Stimulated activated CD8-positive, alpha-beta memory T cell treated with anti-CD3 and anti-CD28 coated beads, Interleukin-12 subunit alpha, Interleukin-12 subunit beta, amount 100 ng/mL, for 24 hours (primary cell): Measurements from ENCODE around the gene ACTN1.
A peak's percentile ranks its signal among the peaks of the same experiment; 100 is the strongest.

ENCODE experiments used
- DNase-seq: peaks from one replicate; pipeline ENCODE4 v3.0.0-alpha.2; 2020; ENCODE audit errors: extremely low read depth

ACTN1 gene

DNA sequence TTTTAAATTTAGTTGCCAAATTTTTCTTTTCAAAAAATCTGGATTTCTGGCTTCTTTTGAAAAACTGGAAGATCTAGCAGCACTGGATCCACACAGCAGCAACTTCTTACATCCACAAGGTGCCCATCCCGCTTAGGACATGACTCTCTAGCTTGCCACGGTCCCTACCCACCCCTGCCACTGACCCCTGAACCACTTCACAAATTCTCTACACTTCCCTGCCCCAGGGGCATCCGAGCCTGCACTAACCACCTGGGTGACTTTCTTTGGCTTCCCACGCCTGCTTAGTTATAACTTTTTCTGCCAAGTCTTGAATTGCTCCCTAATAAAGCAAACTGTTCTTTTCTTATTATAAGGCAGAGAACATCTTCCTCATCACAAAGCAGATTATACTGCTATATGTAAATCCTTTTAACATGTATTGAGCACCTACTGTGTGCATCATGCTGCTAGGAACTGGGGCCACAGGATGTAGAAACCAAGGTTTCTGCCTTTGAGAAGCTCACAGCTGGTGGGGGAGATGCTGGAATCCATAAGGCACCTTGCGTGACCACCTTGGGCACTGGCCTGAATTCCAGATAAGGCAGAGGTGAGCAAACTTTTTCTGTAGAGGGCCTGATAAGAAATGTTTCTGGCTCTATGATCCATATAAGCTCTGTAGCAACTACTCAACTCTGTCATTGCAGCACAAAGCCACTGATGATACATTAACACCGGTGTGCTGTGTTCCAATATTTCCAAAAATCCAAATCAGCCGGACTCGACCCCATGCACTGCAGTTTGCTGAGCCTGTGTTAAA is 59.8 kb downstream of the ACTN1 start:
- DNase-seq = no peak

DNA sequence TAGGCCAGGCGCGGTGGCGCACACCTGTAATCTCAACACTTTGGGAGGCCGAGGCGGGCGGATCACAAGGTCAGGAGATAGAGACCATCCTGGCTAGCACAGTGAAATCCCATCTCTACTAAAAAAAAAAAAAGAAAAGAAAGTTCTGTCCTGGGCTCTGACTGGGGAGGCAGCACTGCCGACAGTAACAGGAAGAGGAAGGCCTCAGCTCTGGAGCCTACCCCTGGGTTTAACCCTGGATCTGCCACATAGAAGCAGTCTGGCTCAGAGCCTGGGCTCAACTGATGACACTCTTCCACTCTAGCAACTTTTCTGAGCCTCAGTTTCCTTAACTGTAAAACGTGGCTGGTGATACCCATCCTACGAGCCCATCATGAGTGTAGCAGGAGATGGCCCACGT is 60.5 kb downstream of the ACTN1 start:
- no peak for DNase-seq

DNA sequence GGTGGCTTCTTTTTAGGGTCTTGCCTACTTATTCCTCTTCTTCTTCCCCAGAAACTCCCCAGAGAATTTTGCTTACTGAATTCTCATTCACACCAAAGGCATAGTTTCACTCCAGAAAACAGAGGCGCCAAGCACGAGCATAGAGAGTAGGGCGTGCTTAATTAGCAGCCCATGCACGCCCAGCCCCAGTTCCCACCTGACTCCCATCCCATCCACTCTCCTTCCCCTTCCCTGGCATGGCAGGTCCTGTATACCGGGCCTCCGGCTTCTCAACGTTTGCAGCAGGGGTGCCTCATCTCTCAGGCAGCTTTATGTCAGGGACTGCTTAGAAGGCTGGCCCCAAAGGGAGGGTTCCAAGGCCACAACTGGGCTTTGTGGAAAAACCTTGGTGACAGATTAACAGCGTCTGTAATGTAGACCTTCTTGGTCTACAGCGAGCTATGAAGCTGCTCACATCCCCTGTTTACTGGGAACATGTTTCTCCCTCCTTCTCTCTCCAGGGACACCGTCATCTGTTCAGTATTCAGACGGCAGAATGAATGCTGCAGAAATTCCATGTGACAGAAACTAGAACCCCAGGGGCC is 62.7 kb downstream of the ACTN1 start:
- DNase-seq = no peak

DNA sequence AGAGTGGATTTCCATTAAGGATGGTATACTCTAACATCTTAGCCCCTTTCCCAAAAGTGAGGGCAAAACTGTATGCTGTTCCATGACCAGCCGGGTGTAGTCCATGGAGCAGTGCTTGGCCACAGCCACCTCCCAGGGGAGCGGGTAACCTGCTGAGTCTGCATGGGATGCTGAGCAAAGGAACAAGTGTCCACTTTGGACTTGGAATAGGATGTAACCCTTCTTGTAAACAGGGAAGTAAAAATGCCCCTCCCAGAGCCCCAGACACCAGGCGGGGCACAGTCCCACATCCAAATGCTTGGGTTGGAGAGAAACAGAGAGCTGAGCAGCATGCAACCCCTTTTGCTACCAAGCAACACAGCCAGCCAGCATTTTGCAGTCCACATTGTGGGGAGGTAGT is 65.6 kb downstream of the ACTN1 start:
- DNase-seq = no peak

DNA sequence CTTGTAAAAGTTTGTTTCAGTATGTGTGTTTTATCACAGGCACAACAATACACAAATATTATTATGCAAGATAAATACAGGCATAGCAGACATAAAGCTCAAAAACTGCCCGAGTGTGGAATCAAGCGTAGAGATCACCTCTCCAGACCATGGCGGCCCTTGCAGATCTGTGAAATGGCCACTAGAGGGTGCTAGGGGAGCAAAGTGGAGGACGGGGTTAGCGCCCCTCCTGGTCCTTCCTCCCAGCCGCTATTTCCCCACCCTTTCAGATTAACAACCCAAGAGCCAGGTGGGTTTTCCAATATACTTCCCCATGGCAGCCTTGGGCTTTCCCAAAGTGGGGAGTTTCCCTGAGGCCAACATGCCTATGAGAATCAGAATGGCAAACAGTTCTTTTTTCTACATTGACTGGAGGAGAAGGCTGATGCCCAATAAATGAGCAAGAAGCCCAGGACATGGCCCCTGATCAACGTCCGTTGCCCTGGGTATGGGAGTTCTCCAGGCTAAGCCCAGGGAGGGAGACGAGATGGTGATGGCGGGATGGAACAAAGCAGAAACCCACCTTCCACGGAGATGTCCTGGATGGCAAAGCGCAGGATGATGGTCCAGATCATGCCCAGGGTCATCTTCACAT is 67.4 kb downstream of the ACTN1 start:
- DNase-seq = peak; percentile 42

DNA sequence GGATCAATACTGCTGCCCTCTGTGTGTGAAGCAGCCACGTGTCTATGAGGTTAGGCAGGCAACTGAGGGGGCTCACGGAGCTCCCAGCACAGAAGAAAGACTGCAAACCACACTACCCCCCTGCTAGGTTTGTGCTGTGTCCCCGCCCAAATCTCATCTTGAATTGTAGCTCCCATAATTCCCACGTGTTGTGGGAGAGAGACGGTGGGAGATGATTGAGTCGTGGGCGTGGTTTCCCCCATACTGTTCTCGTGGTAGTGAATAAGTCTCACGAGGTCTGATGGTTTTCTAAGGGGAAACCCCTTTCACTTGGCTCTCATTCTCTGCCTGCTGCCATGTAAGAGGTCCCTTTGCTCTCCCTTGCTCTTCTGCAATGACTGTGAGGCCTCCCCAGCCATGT is 68.6 kb downstream of the ACTN1 start:
- no peak for DNase-seq

DNA sequence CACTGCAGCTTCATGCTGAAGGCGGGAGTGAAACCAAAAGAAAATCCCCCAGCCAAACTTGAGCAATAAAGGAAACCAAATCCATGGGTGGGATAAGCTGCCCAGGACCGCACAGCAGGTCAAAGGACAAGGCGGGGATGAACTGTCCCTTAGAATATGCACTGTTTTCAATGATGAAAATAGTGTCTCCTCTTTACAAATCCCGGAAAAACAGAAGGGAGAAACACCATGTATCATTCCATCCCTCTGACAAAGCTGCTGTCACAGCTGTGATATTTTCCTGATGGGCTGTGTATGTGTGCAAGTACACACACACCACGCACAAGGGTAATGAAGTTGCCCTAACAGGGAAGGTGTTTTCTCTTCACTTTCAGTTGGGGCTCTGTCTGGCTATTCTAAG is 70.3 kb downstream of the ACTN1 start:
- no peak for DNase-seq

DNA sequence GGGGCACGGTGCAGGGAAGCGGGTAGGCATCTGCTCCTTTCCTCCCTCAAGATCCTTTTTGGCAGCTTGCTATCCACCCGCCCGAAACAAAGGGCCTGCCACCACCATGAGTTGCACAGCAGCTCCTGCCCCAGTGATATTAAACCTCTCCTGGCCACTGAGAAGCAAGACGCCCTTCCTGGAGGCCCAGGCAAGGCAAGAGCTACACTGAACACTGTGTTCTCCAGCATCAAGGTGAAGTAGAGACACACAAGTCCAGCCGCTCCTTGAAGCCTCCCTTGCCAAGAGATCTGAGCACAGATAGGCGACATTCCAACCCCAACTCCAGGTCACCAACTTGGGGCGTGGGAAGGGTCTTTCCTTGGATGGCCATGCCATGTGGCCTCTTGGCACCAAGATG is 70.9 kb downstream of the ACTN1 start:
- DNase-seq = no peak

DNA sequence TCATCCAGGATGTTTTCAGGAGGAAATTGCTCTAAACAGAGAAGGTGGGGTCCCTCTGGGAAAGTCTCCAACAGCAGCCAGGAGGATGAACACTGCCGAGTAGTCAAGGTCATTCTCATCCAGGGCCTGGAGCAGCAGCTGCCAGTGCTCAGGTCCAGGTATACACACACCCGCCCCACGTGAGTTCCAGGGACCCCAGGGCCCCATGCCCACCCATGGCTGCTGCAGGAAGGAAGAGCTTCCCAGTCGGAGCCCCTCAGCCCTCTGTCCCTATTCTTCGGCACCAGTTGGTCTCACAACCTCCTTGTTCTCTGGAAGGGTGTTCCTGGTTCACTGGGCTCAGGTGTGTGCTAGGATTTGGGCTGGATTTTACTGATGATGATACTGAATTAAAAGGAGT is 72.7 kb downstream of the ACTN1 start:
- DNase-seq = no peak

DNA sequence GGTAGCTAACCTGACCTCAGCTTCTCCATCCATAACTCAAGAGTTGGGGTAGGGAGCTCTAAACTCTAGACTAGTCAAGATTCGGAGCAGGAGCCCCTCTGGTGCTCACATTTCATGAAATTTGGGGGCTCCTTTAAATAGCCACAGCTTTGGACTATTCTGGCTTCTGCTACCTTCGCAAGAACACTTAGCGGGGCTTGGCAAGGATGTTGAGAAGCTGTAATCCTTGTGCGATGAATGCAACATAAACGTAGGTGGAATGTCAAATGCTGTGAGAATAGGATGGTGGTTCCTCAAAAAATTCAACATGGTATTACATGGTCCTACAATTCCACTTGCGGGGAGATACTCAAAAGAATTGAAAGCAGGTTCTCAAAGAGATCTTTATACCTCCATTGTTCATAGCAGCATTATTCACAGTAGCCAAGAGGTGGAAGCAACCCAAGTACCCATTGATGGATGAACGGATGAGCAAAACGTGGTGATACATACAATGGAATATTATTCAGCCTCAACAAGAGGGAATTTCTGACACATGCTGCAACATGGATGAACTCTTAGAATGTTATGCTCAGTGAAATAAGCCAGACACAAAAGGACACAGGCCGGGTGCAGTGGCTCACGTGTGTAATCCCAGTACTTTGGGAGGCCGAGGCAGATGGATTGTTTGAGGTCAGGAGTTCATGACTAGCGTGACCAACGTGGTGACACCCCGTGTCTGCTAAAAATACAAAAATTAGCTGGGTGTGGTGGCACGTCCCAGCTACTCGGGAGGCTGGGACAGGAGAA is 73.8 kb downstream of the ACTN1 start:
- DNase-seq = no peak

DNA sequence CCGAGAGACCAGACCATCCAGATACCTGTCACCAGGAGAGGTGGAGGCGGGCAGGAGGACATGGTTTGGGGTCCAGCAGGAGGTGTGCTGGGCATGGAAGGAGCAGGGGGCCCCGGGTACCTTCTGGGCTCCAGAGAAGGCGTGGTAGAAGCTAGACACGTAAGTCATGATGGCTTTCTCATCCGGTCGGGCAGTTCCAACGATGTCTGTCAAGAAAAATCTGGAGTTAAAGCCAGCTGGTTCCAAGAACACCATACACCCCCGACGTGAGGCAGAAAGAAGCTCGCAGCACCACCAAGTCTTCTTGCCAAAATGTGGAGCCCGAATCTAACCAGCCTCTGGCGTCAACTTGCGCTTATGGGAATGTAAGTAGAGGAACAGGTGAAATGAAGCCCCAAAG is 76.7 kb downstream of the ACTN1 start:
- no peak for DNase-seq

DNA sequence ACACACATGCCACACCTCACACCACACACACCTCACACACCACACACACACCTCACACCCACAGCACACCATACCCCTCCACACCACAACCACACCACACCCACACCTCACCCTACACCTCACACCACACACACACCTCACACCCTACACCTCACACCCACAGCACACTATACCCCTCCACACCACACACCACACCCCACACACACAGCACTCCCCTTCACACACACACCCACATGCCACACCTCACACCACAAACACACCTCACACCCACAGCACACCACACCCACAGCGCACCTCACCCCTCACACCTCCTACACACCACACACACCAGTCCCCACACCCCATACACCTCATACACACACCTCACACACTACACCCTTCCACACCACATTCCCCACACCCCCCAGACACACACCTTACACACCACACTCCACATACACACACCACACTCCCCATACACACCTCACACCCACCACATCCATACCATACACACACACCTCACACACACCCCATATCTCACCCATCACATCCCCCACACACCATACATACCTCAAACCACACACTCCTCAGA is 80.0 kb downstream of the ACTN1 start:
- no peak for DNase-seq

DNA sequence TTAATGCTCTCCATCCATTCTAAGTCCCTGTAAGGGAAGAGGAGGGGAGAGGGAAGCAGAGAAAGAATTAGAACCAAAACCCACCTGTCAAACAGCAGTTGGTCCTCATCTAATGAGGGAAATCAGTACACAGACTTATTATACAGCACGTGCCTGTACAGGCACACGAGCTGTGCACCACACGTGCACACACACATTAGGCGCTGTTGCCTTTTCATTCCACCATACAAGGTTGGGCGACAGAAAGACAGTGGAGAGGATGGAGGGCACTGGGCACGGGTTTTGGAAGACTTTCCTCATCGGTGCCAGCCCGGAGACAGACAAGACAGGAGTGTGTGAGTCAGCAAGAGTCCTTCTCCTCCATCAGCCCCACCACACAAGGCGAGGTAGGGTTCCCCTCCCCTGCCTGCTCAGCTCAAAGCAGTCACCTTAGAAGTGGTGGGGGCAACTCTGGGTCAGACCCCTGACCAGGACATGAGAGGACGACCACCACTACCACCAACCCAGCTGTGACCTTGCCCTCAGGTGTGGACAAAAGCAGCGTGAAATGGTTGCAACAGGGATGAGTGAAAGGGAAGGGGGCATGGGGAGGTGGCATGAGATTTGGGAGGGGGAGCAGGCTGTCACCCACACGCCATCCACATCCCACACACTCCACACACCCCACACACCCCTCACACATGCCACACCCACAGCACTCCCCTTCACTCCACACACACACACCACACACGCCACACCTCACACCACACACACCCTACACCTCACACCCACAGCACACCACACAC is 80.7 kb downstream of the ACTN1 start:
- DNase-seq = no peak

DNA sequence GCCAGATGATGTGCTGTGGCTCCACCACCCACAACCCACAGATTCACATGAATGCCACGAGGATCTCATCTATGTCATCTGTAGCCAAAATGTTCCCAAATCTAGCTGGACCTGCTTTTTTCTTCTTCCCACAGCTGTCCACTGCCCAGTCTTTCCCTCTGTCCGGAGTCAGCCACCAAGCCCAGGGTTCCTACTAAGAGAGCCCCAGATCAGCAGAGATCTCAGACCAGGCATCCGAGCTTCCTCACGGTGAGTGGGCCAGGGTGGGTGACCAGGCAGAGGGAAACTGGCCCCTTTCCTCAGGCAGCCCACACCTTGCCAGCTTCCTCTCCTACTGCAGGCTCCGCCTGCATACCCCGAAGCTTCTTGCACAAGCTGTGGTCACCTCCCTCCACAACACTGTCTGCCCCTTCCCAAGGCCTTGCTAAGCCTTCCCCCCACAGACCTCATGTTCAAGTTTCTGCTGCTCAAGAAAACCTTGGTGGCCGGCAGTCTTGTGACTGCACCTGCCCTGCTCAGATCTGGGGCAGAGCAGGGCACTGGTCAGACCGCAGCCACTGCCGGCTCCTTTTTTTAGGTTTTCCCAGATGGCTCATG is 81.4 kb downstream of the ACTN1 start:
- no peak for DNase-seq

DNA sequence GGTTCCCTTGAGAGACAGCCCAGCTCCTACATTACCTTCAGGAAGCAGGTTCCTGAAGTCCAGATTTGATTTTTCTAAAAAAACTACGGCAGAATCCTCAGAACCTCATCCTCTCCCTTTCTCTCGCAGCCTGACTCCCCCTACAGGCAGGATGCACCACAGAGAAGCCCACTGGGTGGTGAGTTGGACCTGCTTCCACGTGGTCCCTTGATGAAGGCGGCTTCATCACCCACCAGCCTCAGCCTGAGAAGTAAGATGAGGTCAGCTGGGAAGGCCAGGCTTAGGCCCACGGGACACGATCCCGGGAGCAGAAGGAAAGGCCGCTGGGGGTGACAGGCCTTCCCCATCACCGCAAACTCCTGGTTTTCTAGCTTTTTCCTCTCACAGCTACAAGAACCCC is 83.0 kb downstream of the ACTN1 start:
- DNase-seq = no peak

DNA sequence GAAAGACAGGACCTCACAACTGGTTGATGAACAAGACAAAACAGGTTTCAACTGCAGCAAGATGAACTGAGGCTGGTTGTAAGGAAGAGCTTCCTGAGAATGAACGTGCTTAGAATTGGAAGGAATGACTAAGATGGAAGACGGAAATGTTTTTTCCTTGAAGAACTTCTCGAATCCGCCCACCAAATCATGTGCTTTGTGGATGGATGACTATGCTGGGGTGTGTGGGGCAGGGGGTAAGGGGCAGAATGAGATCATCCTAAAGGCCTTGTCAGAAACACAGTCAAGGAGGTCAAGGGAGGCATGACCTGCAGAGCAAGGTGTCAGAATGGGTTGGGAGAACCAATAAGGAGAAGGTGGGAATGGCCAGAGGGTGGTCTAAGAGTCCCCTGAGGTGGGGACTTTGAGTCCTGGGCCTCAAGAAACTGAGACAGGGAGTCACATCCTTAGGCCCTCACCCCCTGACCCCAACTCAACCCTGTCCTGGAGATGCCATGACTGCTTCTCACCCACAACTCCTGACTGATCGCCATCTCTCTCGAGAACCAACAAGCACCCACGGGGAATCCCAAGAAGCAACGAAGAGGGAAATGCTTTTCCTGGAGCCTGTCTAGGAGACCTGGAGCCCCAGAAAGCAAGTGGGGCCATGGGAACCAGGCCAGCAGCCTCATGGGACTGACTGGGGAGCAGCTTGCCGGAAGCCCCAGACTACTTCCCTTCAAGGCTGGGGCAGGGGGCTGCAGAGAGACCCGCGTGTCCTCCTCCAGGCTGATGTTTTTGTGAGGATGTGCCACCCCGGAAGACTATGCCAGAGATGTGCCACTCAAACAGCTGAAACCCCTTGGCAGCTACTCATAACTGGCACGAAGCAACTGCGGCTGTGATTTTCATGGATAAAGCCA is 84.0 kb downstream of the ACTN1 start:
- DNase-seq = no peak

DNA sequence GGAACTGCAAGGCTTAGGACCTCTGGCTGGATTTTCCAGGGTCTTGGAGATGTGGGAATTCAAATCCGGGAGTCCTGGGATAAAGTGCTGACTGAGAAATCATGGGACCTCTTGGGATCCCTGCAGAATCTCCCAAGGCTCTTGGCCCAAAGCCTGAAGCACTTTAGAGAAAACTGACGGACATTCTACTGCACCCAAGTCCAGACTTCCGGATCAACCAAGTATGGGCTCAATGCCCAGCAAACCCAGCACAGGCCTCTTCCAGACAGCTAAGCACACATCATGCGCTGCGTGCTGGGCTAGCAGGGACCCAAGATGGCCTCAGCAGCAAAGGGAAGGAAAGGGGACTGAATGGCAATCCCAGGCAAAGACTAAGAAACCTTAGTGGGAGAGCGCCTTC is 85.0 kb downstream of the ACTN1 start:
- DNase-seq = no peak

DNA sequence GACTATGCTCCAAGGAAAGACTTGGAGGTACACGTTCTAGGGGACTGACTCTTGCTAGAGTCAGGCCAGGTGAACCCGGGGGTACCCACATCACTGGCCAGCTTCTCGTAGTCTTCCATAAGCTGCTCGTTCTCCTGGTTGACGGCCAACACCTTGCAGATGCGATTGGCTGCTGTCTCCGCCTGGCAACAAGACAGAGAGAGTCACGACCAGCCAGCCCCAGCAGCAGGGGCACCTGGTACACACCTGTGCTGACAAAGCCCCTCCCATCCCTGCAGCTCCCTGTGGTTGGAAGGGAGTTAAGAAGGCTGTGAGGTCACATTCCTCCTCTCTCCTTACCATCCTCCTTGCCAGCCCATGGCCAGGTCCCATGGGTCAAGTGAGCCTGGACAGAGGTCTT is 85.5 kb downstream of the ACTN1 start:
- DNase-seq = no peak

DNA sequence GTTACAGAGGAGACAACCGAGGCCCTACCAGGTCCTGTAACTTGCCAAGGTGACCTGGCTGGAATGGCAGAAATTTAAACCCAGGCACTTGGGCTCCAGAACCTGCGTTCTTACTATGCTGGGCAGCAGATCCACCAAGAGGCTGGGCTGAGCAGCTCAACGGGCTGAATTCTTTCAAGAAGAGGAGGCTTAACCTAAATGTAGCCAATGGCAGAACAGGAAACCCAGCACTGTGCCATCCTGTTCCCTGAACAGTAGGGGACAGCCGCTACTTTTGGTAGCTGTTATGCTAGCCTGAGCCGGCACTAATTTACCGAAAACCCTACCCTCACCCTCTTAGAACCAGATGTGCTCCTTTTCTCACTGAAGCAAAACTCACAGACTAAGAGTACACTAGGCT is 86.1 kb downstream of the ACTN1 start:
- no peak for DNase-seq
